Activated naive CD8-positive, alpha-beta T cell treated with anti-CD3 and anti-CD28 coated beads, Interleukin-2, amount 50 U/mL, for 24 hours (primary cell): ENCODE measurements around the gene FLRT1.

Experiments used
- ATAC-seq: fragments of 150-1000 bp; cut with Tn5 transposase; one replicate; pipeline ENCODE4 v1.10.0; 2021
- DNase-seq: peaks from one replicate; pipeline ENCODE4 v3.0.0; 2021
- H3K27ac Mint-ChIP-seq: one replicate; pipeline ENCODE4 v1.8.0; 2021; ENCODE audit warnings: mild to moderate bottlenecking, mixed read lengths
- H3K27me3 Mint-ChIP-seq: one replicate; pipeline ENCODE4 v1.8.0; 2021; ENCODE audit warnings: mixed read lengths
- H3K36me3 Mint-ChIP-seq: one replicate; pipeline ENCODE4 v1.8.0; 2021; ENCODE audit warnings: low read depth, mixed read lengths
- H3K4me1 Mint-ChIP-seq: one replicate; pipeline ENCODE4 v1.8.0; 2021; ENCODE audit warnings: mixed read lengths
- H3K4me3 Mint-ChIP-seq: one replicate; pipeline ENCODE4 v1.8.0; 2021; ENCODE audit warnings: mild to moderate bottlenecking, moderate library complexity, mixed read lengths
- H3K9me3 Mint-ChIP-seq: one replicate; pipeline ENCODE4 v1.8.0; 2021; ENCODE audit warnings: mixed read lengths

Gene FLRT1

DNA sequence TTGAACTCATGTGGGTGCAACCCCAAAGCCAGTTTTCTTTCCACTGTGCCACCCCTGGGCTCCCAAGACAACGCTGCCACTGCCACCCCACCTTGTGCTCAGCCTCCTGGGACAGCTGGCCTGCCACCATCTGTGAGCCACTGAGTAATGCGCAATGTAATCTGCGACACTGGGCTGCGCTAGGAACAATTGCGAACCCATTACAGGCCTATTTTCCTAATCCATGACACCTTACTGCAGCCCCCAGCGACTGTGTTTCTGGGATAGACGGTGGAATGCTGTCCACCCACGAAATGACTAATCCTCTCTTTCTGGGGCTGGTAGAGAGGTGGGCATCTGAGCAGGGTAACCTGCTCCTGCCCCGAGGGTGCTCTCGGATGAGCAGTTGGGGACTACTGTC is 22.2 kb downstream of the FLRT1 start:
- ATAC-seq (no peak), DNase-seq (no peak)
- Mint-ChIP-seq H3K27ac (no peak overlapping the region), H3K4me1 (peaks cover 9% of the 10 kb centered on the region), H3K27me3 (peaks cover 16% of the 10 kb centered on the region), H3K36me3 (no peaks in the 10 kb centered on the region), H3K4me3 (no peak overlapping the region), H3K9me3 (no peaks in the 10 kb centered on the region)

DNA sequence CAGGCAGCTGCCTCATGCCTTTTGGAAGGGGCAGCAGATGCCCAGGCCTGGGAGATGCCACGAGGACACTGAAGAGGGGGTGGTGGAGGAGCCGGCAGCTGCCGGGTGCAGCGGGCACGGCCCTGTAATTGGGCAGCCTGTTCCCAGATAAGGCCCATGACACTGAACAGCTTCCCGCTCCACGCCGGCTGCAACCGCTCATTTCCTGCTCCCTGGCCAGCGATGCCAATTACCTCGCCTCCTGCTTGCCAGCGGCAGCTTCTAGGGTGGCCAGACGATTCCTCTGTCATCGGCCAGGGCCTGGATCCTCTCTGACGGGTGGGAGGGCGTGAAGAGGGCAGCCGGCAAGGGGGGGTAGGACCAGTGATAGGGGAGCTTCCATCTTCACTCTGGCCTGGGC is 22.8 kb downstream of the FLRT1 start:
- no peak for ATAC-seq
- no peak overlapping the region for H3K4me3 Mint-ChIP-seq

DNA sequence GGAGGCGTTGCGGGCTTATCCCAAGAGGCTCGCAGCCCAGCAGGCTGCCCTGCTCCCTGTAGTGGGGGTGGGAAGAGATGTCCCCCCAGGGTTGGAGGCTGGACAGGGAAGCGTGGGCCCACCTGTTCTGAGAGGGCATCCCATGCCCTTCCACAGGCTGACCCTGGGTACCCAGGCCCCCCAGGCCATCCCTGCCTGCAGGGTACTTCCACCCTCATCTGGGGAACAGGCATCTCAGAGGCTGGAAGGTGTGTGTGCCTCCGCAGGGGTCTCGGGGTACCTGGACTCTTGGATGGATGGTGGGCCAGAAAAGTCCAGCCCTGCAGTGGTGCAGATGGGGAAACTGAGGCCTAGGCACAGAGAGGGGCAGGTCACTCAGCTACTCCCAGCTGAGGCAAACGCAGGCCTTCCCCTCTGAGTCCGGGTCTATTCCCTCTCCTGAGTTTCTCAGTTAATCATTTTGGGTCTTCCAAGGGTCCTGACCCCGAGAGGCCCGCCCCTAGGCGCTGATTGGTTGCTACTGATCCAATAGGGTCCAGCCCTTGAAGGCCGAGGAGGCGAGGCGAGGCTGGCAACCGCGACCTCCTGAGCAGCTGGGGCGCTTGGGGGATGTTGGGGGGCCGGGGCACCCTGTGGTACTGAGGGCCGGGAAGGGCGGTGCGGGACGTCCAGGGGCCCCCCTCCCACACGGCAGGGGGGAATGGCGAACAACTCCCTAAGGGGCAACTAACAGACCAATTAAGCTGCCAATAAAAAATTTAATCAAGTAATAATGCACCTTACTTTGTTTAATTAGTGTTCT is 23.8 kb downstream of the FLRT1 start:
- Mint-ChIP-seq H3K27me3 (peaks cover 20% of the 10 kb centered on the region), H3K36me3 (no peaks in the 10 kb centered on the region), H3K4me3 (no peak overlapping the region), H3K27ac (no peak overlapping the region), H3K4me1 (peaks cover 9% of the 10 kb centered on the region), H3K9me3 (no peaks in the 10 kb centered on the region)
- no peak for DNase-seq
- ATAC-seq, result no peak

More for the DNA sequence above, 22.8 kb downstream of the FLRT1 start:
- H3K4me1 Mint-ChIP-seq, result peaks cover 9% of the 10 kb centered on the region
- no peak overlapping the region for H3K27ac Mint-ChIP-seq
- peaks cover 20% of the 10 kb centered on the region for H3K27me3 Mint-ChIP-seq
- H3K9me3 Mint-ChIP-seq, result no peaks in the 10 kb centered on the region
- no peak for DNase-seq
- H3K36me3 Mint-ChIP-seq, result no peaks in the 10 kb centered on the region

DNA sequence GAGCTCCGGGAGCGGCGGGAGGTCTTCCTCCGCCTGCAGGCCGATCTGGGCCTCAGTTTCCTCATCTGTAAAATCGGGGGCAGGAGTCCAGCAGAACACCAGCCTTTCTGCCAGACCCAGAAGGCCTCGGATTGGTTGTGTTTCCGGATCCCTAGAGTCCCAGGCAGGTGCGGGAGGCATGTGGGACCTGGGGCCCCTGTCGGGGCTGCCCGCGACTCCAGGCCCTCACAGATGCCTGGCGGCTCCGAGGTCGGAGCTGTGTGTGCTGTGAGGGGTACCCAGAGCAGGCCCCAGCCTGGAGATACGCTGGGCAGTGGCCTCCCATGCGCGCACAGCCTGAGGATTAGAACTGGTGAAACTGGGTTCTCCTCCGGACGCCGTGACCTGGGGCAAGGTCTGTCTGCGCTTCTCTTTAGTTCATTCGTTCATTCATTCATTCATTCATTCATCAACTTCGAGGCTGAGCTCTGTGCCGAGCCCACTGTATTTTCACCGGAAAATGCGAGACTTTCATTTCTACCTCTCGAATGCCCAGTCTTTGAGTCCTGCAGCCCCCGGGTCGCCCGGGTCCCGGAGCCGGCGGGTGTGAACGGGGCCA is 24.6 kb downstream of the FLRT1 start:
- ATAC-seq (no peak), DNase-seq (no peak)
- Mint-ChIP-seq H3K36me3 (peaks cover 2% of the 10 kb centered on the region), H3K4me3 (peak overlapping the region; percentile 38), H3K9me3 (no peaks in the 10 kb centered on the region), H3K27me3 (peaks cover 20% of the 10 kb centered on the region), H3K4me1 (peaks cover 9% of the 10 kb centered on the region), H3K27ac (no peak overlapping the region)

DNA sequence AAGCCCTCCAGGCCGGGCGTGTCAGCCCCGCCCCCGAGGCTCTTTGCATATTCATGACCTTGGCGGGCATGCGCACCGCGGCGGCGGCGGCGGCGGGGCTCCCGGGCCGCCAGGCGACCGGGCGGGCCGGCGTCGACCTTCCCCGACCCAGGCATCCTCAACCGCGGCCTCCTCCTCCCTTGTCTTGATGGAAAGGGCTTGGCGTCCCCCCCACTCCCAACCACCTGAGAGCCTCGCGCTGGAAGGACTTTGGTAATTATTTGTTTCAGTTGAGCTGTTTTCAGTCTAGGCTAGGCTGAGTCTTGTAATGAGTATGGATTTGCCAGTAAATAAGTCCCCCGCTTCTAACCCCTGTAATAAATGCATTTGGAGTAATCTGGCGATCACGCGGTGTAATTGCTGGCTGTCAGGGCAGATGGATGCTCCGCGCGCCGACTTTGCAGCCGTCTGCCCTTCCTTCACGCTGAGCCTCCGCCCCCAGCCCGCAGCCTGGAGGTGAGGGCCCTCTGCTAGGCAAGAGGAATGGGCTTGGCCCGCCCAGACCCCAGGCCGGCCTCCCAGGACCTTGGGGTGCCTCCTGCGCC is 25.2 kb downstream of the FLRT1 start:
- DNase-seq, result peak; percentile 70
- peak overlapping the region; percentile 34 for H3K27ac Mint-ChIP-seq

DNA sequence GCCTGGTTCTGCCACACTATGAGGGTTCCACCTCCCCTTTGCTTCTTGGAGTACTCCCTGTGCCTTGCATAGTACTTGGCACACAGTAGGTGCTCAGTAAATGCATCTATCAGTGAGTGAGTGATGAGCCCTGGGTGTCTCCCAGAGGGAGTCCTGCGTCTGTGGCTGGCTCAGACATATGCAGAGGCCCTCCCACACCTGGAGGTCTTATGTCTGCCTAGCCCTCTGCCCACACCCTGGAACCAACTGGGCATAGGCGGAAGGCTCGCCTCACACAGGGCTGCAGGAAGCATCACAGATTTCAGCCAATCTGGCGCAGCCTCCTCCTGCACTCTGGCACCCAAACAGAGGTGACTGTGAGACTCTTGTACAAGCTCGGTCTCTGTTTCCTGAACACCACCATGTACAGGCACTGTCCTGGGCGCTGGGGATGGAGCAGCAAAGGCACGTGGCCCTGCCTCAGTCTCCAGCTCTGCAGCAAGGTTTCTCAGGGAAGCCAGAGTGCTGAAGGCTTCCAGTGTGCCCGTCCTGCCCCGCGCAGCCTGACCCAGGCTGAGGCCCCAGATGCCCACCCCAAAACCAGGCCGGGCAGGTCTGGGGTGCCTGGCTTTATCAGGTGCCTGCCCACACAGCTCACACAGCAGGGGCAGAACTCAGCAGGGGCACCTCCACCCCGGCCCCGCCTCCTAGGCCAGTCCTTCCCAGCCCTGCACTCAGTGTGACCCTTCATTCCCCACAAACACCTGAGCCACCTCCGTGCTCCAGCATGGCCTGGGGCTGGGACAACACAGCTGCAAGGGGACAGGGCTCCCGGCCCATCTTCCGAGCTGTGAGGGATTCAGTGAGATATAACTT is 26.7 kb downstream of the FLRT1 start:
- ATAC-seq (no peak), DNase-seq (no peak)
- peaks cover 2% of the 10 kb centered on the region for H3K36me3 Mint-ChIP-seq
- H3K4me3 Mint-ChIP-seq, result no peak overlapping the region
- H3K4me1 Mint-ChIP-seq, result peaks cover 9% of the 10 kb centered on the region
- peaks cover 20% of the 10 kb centered on the region for H3K27me3 Mint-ChIP-seq
- no peaks in the 10 kb centered on the region for H3K9me3 Mint-ChIP-seq
- H3K27ac Mint-ChIP-seq, result no peak overlapping the region

More for the DNA sequence above, 25.2 kb downstream of the FLRT1 start:
- Mint-ChIP-seq H3K36me3 (peaks cover 2% of the 10 kb centered on the region), H3K27me3 (peaks cover 20% of the 10 kb centered on the region), H3K9me3 (no peaks in the 10 kb centered on the region), H3K4me1 (peaks cover 9% of the 10 kb centered on the region), H3K4me3 (peak overlapping the region; percentile 70)
- ATAC-seq, result peak; percentile 62

DNA sequence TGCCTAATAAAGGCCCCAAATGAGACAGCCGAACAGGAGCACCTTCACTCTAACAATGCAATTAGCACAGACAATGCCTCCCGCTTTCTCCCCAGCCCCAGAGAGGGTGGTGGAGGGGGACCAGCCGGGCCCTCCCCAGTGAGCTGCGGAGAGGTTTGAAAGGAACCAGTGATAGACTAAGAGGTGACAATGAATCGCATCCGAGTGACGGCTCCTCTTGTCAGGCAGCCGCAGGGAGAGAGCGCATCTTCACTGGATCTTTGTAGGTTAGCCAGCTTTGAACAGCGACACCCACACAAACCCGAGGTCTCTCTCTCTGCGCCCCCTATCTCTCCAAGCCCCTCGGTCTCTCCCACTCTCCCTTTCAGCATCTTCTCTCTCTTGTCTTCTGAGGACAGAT is 28.0 kb downstream of the FLRT1 start:
- Mint-ChIP-seq H3K36me3 (peaks cover 2% of the 10 kb centered on the region), H3K4me1 (peaks cover 9% of the 10 kb centered on the region), H3K27ac (no peak overlapping the region), H3K9me3 (no peaks in the 10 kb centered on the region), H3K4me3 (no peak overlapping the region), H3K27me3 (peaks cover 20% of the 10 kb centered on the region)
- DNase-seq, result no peak
- no peak for ATAC-seq

DNA sequence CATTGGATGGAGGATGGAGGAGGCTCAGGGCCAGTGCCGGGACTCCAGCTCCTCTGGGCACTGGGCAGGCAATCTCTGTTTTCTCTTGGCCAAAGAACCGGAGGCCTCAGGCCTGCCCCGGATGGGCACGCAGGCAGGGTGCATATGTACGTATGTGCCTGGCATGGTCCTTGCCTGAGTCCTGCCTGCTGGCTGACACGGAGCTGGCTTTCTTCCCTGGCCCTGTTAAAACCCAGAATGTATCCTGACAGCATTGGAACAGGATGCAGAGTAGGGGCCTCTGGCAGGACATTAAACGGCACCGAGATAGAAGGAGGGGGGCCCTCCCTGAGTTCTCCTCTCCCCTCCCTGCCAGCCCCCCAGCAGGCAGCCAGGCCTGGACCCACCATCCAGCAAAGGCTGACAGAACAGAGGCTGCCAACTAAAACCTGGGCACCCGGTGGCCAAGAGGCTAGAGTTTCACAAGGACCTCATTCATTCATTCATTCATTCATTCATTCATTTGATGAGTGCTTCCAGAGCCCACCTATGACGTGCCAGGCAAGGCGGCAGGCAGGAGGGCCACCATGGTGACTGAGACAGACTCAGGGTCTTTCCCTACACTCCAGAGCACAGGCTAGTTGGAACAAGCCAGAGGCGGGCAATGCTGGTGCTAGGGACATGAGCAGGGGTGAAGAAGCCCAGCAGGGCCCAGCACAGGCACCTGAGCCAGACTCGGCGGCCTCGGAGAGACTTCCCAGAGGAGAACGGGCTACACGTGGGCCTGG is 28.8 kb downstream of the FLRT1 start:
- ATAC-seq (no peak), DNase-seq (no peak)
- peaks cover 9% of the 10 kb centered on the region for H3K4me1 Mint-ChIP-seq
- H3K9me3 Mint-ChIP-seq, result no peaks in the 10 kb centered on the region
- H3K27ac Mint-ChIP-seq, result no peak overlapping the region
- H3K4me3 Mint-ChIP-seq, result no peak overlapping the region
- H3K36me3 Mint-ChIP-seq, result peaks cover 2% of the 10 kb centered on the region
- H3K27me3 Mint-ChIP-seq, result peaks cover 20% of the 10 kb centered on the region

DNA sequence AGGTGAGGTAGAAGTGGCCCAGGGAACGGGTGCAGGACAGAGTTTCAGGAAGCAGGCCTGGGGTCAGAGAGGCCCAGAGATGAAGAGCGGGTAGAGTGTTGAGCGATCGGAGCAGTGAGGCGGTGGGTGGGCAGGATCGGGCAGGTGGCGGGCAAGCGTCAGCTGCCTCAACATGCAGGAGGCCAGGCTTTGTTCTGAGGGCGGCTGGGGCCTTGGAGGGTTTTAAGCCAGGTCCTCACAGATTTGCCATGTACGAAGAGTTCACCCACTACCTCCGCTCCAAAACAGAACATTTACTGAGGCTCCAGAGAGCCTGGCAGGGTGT is 29.4 kb downstream of the FLRT1 start:
- Mint-ChIP-seq H3K36me3 (peaks cover 2% of the 10 kb centered on the region), H3K4me1 (peaks cover 9% of the 10 kb centered on the region), H3K27ac (no peak overlapping the region), H3K4me3 (no peak overlapping the region), H3K27me3 (peaks cover 20% of the 10 kb centered on the region), H3K9me3 (no peaks in the 10 kb centered on the region)
- no peak for ATAC-seq
- no peak for DNase-seq

DNA sequence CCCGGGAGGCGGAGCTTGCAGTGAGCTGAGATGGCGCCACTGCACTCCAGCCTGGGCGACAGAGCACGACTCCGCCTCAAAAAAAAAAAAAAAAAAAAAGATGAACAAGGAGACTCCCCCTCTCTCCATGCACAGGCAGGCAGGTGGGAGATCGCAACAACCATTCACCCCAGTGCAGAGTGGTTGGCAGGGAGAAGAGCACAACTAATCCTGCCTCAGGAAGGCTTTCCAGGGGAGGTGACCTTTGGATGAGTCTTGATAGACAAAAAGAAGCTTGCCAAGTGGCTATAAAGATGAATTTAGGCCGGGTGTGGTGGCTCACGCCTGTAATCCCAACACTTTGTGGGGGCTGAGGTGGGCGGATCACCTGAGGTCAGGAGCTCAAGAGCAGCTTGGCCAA is 30.0 kb downstream of the FLRT1 start:
- no peak for DNase-seq
- no peak for ATAC-seq
- H3K27me3 Mint-ChIP-seq, result peaks cover 17% of the 10 kb centered on the region
- no peaks in the 10 kb centered on the region for H3K9me3 Mint-ChIP-seq
- no peak overlapping the region for H3K27ac Mint-ChIP-seq
- H3K4me3 Mint-ChIP-seq, result no peak overlapping the region
- peaks cover 2% of the 10 kb centered on the region for H3K36me3 Mint-ChIP-seq
- peaks cover 7% of the 10 kb centered on the region for H3K4me1 Mint-ChIP-seq

DNA sequence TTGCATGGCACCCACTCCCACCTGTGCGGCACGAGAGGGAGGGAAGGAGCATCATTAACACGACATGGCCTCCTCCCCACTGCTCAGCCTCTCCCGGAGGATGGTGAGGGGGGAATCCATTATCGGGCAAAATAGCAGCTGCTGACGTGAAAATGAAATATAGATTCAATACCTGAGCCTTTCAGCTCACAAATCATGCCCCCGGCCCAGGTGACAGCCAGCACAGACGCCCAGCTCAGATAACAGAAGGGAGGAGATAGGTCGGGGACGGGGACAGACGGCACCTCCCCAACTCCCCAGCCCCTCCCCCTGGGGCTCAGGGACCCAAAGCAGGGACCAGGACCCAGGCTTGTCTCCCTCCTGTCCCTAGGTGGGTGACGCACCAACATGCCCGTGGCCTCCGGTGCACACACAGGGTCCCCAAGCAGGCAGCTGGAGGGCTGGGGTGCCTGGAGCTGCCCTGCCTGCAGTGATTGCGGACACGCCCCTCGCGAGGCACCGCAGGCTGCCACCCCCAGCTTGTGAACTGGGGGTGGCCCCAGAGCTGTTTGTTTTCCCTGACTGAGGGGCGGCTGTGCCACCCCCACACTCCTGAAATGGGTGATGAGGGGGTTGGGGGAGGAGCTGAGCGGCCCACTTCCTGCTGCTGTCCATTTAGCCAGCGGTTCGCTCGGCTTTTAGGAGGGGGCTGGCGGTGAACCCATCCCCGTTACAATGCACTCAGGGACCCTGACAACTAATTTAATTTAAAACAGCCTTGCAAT is 31.7 kb downstream of the FLRT1 start:
- no peak for DNase-seq
- H3K36me3 Mint-ChIP-seq, result peaks cover 2% of the 10 kb centered on the region
- H3K27ac Mint-ChIP-seq, result no peak overlapping the region
- H3K27me3 Mint-ChIP-seq, result peaks cover 5% of the 10 kb centered on the region
- H3K4me3 Mint-ChIP-seq, result no peak overlapping the region
- no peaks in the 10 kb centered on the region for H3K4me1 Mint-ChIP-seq
- no peak for ATAC-seq
- no peaks in the 10 kb centered on the region for H3K9me3 Mint-ChIP-seq

DNA sequence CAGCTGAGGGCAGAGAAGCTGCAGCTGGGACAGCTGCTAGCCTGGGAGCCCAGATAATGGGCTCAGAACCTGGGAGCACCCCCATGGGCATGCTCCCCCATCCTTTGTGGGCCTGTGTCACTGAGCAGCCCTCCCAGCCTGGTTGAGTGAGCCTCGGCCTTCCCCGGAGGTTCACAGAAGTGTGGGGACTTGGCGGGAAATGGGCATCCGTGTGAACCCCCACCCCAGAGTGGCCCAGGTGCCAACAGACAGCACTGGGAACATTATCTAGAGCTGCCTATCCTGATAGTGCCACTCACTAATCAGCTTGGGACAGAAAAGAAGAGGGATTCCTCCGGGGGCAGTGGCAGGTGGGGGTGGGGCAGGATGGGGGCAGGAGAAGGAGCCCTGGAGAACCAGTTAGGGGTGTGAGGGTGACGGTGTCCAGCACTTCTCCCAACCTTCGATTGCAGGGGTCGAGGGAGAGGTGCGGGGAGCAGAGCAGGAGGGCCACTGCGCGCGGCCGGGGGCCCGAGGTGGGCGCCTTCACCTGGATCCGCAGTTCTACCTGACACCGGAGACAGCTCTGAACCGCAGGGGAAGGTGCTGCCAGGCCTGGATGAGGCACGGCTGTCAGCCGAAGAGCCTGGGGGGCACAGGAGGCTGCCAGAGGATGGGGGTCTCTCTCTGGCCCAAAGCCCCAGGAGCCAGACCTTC is 33.1 kb downstream of the FLRT1 start:
- DNase-seq (no peak), ATAC-seq (no peak)
- H3K27ac Mint-ChIP-seq, result no peak overlapping the region
- H3K9me3 Mint-ChIP-seq, result no peaks in the 10 kb centered on the region
- no peaks in the 10 kb centered on the region for H3K27me3 Mint-ChIP-seq
- no peak overlapping the region for H3K4me3 Mint-ChIP-seq
- no peaks in the 10 kb centered on the region for H3K4me1 Mint-ChIP-seq
- H3K36me3 Mint-ChIP-seq, result peaks cover 2% of the 10 kb centered on the region
